IPS DF 19.7 (cell line): ENCODE measurements around the gene ANO8.
A peak's percentile ranks its signal among the peaks of the same experiment; 100 is the strongest.

ENCODE experiments used
- DNase-seq: peaks from one replicate; pipeline ENCODE4 v3.0.0-alpha.2; 2013; ENCODE audit warnings: low read depth, low spot score

The ANO8 gene

DNA sequence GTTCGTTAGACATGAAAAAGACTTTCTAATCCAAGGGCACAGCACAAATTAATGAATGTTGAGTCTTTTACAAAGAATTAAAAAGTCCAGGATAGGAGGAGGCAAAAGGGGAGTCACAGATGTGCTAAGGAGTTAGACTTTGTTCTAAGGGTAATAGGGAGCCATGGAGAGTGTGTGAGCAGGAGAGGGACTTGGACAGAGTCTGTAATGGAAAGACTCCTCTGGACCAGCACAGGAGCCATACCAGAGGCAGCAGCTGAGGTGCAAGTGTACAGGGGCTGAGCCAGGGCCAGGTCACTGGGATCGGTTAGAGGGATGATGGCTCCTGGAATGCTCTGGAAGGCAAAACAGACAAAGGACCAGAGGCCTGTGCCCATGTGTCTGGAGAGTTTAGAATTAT, 13.2 kb upstream of the ANO8 start:
- no peak for DNase-seq

GRCh38 chr19:17347361-17347760, 12.7 kb upstream of the ANO8 start:
- DNase-seq, result no peak

- DNase-seq, result no peak
Measured at GRCh38 chr19:17346109-17346671, 11.5 kb upstream of the ANO8 start.

- no peak for DNase-seq
Measured at GRCh38 chr19:17341845-17342244, 7.2 kb upstream of the ANO8 start.

DNA sequence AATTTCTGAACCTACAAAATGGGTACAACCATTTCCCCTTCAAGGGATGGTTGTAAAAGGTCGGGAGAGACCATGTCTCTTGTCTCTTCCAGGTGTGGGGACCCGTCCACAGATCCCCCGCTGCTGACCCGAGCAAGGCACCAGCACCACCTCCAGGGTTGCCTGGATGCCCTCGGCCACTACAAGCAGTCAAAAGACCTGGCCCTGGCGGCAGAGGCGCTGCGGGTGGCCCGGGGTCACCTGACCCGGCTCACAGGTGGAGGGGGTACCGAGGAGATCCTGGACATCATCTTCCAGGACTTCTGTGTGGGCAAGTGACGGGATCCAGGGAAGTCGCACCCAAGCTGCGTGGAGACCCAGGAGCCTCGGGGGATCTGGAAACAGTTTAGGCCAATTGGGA, 6.7 kb upstream of the ANO8 start:
- DNase-seq, result no peak

DNA sequence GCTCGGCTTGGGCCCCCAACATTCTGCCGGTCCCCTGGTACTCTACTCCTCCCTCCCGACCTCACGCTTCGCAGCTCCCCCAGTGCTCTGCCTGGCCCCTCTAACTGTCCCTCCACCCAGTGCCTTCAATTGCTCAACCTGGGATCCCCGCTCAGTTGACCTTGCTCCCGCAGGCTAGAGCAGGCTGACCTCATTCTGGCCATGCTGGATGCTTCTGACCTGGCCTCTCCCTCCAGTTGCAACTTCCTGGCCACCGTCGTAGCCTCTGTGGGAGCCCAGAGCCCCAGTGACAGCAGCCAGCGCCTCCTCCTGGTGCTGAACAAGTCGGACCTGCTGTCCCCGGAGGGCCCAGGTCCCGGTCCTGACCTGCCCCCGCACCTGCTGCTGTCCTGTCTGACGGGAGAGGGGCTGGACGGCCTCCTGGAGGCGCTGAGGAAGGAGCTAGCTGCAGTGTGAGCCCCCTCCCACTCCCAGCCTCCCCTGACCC, 6.3 kb upstream of the ANO8 start:
- no peak for DNase-seq

DNA sequence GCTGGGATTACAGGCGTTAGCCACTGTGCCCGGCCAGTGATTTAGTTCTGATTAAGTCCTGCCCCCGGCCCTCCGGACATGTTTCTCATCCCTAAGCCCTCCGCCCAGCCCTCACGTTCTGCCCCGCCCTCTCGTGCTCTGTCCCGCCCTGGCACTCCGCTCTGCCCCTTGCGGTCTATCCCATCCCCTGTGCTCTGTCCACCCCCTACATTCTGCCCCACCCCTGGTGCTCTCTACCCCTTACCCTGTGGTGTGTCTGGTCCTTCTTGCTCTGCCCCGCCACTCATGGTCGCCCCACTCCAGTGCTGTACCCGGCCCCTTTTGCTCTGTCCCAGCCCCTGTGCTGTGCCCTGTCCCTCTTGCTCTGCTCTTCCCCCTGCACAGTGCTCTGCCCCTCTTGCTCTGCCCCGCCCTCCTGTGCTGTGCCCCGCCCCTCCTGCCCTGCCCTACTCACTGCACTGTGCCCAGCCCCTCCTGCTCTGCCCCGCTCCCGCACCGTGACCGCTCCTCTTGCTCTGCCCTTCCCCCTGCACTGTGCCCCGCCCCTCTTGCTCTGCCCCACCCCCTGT, 5.7 kb upstream of the ANO8 start:
- no peak for DNase-seq

DNA sequence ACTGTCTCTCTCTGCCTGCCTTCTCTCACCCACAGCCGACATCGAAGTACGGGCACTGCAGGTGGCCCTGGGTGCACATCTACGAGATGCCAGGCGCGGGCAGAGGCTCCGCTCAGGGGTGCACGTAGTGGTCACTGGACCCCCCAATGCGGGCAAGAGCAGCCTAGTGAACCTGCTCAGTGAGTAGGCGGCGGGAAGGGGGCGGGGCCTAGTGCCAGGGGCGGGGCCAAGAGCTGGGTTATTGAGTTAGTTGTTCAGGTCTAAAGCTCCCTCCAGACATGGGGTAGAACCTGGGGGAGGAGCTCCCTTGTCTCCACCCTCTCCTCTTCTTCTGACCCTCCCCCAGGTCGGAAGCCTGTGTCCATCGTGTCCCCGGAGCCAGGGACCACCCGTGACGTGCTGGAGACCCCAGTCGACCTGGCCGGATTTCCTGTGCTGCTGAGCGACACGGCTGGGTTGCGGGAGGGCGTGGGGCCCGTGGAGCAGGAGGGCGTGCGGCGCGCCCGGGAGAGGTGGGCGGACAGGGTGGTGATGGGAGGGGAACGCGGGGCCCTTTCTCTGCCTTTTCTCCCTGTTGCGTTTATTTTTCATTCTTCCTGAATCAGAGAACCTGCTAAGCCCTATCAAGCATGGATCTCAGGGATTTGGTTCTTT, 4.6 kb upstream of the ANO8 start:
- no peak for DNase-seq

- no peak for DNase-seq
Measured at GRCh38 chr19:17338433-17339078, 3.9 kb upstream of the ANO8 start.

DNA sequence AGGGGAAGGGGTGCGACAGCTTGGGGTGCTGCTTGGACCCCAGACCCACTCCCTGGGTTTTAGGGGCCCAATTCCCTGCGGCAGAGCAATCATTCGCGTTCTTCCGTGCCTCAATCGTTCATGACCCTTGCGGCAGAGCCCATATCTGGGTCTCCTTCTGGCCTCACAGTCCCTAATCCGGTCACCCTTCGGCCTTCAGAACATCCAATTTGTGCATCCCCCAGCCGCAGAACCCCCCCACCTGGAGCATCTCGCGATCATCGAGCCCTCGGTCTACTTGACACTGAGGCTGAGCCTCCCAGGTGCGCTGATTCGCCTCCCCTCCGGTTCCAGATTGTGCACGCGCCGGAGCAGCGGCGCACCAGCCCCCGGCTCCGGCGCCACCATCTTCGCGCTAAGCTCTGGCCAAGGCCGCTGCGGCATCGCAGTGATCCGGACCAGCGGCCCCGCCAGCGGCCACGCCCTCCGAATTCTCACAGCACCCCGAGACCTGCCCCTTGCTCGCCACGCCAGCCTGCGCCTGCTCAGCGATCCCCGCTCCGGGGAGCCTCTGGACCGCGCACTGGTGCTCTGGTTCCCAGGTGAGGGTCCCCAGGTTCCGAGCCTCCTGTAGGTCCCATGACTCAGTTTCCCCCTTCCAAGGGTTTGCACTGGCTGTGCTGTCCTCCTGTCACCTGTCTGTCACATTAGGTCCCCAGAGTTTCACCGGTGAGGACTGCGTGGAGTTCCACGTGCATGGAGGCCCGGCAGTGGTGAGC, 3.2 kb upstream of the ANO8 start:
- DNase-seq, result no peak

DNA sequence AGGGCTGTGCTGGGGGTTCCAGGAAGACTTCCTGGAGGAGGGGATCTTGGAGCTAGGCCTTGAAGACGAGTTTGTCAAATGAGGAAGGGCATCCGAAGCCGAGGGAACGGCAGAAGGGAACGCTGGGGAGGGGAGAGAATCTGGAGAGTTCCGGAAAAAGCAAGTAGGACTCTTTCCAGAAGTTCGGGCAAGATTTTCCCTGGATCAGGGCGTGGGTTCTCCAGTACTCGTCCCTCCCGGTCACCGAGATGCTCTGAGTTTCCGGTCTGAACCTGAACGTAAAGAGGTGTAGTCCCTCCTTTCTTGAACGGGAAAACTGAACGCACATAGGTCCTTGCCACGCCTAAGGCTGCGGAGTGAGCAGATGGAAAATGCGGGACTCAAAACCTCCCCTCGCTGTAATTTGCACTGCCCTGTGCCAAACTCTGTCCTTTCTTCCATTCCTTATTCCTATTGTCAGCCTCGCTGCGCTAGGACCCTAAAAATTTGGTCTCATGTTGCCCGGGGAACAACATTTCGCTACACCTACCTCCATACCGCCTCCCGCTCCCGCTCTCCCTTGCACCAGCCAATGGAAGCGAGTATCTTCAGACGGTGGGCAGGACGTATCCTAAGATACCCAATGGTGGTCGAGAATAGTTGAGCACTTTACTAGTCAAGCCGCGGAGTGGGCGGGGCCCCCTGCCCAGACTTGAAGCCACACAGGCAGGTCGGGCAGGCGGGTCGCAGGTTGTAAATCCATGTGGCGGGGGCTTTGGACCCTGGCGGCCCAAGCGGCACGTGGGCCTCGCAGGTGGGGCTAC, 2.4 kb upstream of the ANO8 start, which contains the start of gene GTPBP3:
Gene GTPBP3 (plus strand): TSS at position 682 of the 803 bp plus-strand sequence. CDS start 59 bp downstream, at position 741.
- DNase-seq, result peak; percentile 98

DNA sequence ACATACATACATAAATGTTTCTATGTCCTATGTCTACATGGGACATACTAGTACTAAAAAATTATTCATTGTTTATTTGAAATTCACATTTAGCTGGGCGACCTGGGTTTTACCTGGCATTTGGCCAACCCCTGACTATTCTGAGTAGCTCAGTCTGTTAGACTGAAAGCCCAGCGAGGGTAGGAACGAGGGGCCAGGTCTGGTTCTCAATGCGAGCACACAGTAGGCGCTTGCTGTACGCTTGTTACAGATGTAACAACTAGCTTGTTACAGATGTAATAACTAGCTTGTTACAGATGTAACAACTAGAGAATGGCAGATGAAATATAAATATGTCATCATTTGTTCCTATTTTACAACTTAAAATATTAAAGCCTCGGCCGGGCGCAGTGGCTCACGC, 920 bp upstream of the ANO8 start:
- no peak for DNase-seq

GRCh38 chr19:17333611-17334413, 843 bp downstream of the ANO8 start:
- no peak for DNase-seq

DNA sequence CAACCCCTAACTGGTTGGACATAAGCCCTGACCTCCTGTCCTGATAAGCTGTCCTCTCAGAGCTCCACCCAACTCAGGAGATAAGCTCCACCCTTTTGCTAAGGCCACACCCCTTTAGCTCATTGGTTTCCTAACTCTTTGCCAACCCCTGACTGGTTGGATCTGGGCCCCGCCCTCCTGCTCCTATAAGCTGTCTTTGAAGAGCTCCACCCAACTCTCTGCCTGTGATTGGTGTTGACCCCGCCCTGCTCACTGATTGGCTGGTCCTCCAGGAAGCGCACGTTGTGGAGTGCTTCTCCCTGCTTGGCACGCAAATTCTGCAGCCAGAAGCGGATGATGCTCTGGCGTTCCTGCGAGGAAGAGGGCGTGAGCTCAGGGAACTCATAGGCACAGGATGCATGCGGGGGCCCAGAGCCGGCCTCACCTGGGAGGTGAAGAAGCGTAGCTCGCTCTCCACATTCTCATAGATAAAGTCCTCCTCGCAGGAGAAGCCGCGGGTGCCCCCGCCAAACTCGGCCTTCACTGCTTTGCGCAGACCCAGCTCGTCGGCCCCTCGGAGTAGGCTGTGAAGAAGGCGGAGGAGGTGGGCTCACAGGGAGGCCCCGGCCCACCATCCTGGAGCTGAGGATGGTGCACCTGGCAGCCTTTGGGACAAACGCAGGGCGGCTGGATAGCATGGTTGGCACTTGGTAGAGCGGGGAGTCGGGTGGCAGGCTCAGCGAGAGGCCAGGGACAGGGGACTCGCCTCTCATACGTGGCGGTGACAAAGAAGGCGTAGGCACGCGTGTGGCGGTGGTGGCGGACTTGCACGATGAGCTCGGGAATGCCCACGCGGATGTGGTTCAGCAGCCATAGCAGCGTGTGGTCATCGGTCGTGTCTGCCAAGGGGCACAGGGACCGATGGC, 1.7 kb downstream of the ANO8 start:
- no peak for DNase-seq

GRCh38 chr19:17332360-17332676, 2.3 kb downstream of the ANO8 start:
- DNase-seq, result no peak

GRCh38 chr19:17331045-17331558, 3.6 kb downstream of the ANO8 start:
- no peak for DNase-seq

GRCh38 chr19:17330262-17331044, 4.2 kb downstream of the ANO8 start:
- no peak for DNase-seq
